Right renal pelvis (tissue), 4 donors: Measurements from ENCODE around the gene TRIML2. TPM values are rescaled to one million over a fixed set of nuclear protein-coding genes. Genes with fewer than 3 reads are reported as not detected.
A peak's percentile ranks its signal among the peaks of the same experiment; 100 is the strongest.
"Not testable (repeated sequence)": the region's sequence is repeated elsewhere in the genome, so short reads cannot be mapped to it uniquely, and the experiment has no call there.

Source experiments
- DNase-seq, 4 donors: peaks; one replicate each; pipeline ENCODE4 v3.0.0-alpha.2; 2013; ENCODE audit warnings: low read depth in 4 of 4, low spot score in 3 of 4, missing footprints in 1 of 4
- polyA plus RNA-seq, 4 donors: library from polyadenylated mRNA; unstranded; fragments of 120-200 nt; gene quantifications; one replicate each; pipeline ENCODE4 v1.2.1, GENCODE V29; 2013; ENCODE audit not compliant: insufficient read length in 4 of 4

TRIML2 gene
- polyA plus RNA-seq, 4 donors: not detected

GRCh38 chr4:188107931-188108843 is 1.2 kb downstream of the TRIML2 start:
- DNase-seq: no peak

- DNase-seq: no peak
Measured at GRCh38 chr4:188106454-188106853, 2.9 kb downstream of the TRIML2 start.

- no peak for DNase-seq
Measured at GRCh38 chr4:188092824-188093223, 16.6 kb downstream of the TRIML2 start.

GRCh38 chr4:188086858-188087257 is 22.5 kb downstream of the TRIML2 start:
- DNase-seq: no peak

GRCh38 chr4:188082796-188083195 is 26.6 kb downstream of the TRIML2 start:
- DNase-seq: no peak

GRCh38 chr4:188078116-188078515 is 31.3 kb downstream of the TRIML2 start:
- no peak for DNase-seq

GRCh38 chr4:188076169-188076568 is 33.2 kb downstream of the TRIML2 start:
- DNase-seq: no peak

- no peak for DNase-seq
Measured at GRCh38 chr4:188061083-188061482, 48.3 kb downstream of the TRIML2 start.

- DNase-seq: peak in 2 of 4 donors; percentile 9 to 24
Measured at GRCh38 chr4:188053302-188053701, 56.1 kb downstream of the TRIML2 start.

GRCh38 chr4:188046657-188047056 is 62.7 kb downstream of the TRIML2 start:
- peak in 1 of 4 donors; percentile 8 for DNase-seq

GRCh38 chr4:188045461-188045860 is 63.9 kb downstream of the TRIML2 start:
- DNase-seq: not testable (repeated sequence)

- no peak for DNase-seq
Measured at GRCh38 chr4:188043154-188043553, 66.2 kb downstream of the TRIML2 start.

GRCh38 chr4:188042191-188042590 is 67.2 kb downstream of the TRIML2 start:
- DNase-seq: no peak

GRCh38 chr4:188041721-188042120 is 67.7 kb downstream of the TRIML2 start:
- DNase-seq: no peak

Other genes with a start within 250 kb of the TRIML2 start
- gene ZFP42, start 113.8 kb downstream of the TRIML2 start, polyA plus RNA-seq: 1 to 10 TPM; 1.2 to 1.7 (median 1.4) TPM
- not detected for gene TRIML1, start 29.8 kb upstream of the TRIML2 start, polyA plus RNA-seq